GM12865 (cell line): ENCODE data around the gene NOC2L.
"Not testable (repeated sequence)": the region's sequence is repeated elsewhere in the genome, so short reads cannot be mapped to it uniquely, and the experiment has no call there.

ENCODE experiments used
- DNase-seq: peaks from one replicate; pipeline ENCODE4 v3.0.0; 2010; ENCODE audit warnings: low read depth
- H3K4me3 ChIP-seq: 2 replicates; pipeline ENCODE4 v1.5.1; 2011; ENCODE audit warnings: mild to moderate bottlenecking, low read depth, low read length, control low read depth
- TF ChIP-seq, protein P1 (sequence below): IDR thresholded peaks from 2 replicates; pipeline ENCODE4 v1.5.1; 2011; ENCODE audit warnings: low read length, control low read depth, low read depth, inconsistent platforms; ENCODE audit not compliant: insufficient read depth; ENCODE audit errors: missing control alignments

NOC2L gene

DNA sequence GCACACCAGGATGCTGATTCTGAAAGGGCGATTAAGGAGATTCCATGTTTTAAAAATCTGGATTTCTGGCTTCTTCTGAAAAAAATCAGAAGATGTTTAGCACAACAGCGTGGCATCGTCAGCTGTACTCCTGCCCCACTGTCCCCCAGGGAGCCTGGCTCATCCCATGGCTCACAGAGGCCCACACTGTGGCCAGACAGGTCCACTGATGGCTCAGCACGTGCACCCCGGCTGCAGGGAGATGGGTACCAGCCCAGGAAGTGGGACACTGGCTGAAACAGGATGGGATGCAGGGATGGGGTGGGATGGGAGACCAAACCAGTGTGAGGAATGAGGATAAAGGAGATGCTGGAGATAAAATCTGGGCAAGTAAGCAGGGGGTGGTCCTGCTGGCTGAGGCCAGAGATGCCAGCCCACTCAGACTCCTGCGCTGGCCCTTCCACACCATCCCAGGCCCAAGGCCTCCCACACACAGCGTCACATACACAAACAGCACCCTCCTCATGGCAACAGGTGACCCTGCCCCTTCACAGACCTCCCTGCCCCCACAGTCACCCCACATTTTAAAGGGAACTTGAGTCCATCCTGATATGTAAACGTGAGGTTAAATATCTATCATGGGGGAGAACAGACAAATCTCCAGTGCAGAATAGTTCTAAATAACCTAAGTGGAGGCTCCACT lies 59.3 kb downstream of the NOC2L start:
- TF ChIP-seq, protein P1, sequence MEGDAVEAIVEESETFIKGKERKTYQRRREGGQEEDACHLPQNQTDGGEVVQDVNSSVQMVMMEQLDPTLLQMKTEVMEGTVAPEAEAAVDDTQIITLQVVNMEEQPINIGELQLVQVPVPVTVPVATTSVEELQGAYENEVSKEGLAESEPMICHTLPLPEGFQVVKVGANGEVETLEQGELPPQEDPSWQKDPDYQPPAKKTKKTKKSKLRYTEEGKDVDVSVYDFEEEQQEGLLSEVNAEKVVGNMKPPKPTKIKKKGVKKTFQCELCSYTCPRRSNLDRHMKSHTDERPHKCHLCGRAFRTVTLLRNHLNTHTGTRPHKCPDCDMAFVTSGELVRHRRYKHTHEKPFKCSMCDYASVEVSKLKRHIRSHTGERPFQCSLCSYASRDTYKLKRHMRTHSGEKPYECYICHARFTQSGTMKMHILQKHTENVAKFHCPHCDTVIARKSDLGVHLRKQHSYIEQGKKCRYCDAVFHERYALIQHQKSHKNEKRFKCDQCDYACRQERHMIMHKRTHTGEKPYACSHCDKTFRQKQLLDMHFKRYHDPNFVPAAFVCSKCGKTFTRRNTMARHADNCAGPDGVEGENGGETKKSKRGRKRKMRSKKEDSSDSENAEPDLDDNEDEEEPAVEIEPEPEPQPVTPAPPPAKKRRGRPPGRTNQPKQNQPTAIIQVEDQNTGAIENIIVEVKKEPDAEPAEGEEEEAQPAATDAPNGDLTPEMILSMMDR = no peak
- no peak overlapping the region for H3K4me3 ChIP-seq
- no peak for DNase-seq

DNA sequence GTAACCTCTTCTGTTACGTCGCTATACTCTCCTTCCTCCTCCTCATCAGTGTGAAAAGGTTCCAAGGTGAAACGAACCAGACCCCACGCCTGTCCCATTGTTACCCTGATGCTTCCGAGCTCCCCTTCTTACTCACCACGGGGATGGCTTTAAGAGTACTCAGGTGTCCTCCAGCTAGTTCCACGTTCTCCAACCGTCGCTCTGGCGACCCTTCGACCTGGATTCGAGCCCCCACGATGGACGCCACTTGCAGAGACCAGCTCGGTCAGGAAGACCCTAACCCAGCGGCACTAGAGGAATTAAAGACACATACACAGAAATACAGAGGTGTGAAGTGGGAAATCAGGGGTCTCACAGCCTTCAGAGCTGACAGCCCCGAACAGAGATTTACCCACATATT lies 61.1 kb downstream of the NOC2L start:
- not testable (repeated sequence) for DNase-seq

DNA sequence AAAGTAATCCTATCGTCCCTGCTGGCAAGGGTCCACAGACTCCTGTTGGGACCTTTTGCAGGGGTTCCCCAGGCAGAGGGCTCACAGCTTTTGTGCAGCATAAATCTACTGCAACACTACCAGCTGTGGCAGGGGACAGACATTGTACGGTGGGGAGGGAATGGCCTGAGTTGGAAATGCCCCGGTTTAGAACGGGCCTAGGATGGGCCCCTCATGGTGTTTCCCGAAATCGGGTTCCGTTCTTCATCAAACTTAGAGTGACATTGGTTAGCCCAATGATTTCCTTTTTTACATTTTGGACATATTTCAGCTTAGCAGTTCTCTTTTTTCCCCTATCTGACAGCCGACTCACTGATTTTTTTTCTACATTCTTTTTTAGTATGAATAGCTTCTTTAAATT lies 61.8 kb downstream of the NOC2L start:
- peak; percentile 0 for DNase-seq
- TF ChIP-seq, protein P1 = no peak

More for the DNA sequence above, 61.1 kb downstream of the NOC2L start:
- H3K4me3 ChIP-seq = not testable (repeated sequence)

More for the DNA sequence above, 61.8 kb downstream of the NOC2L start:
- H3K4me3 ChIP-seq = no peak overlapping the region
